ENCODE data around the gene ME3. TPM values are rescaled to one million over a fixed set of nuclear protein-coding genes. Genes with fewer than 3 reads are reported as not detected.

Gene ME3
- total RNA-seq, 4 donors from 2014 or later: 28.2 to 60.7 (median 46.0) TPM

GRCh38 chr11:86702220-86702983 lies 30.0 kb upstream of the ME3 start:
- TF ChIP-seq CTCF (IDR thresholded peaks at IDR 0.05; ENCODE audit: low read depth): no peak

GRCh38 chr11:86699040-86699791 lies 26.8 kb upstream of the ME3 start:
- no peak for TF ChIP-seq CTCF (IDR thresholded peaks at IDR 0.05; ENCODE audit: low read depth)

GRCh38 chr11:86698639-86699038 lies 26.2 kb upstream of the ME3 start:
- no peak for TF ChIP-seq CTCF (IDR thresholded peaks at IDR 0.05; ENCODE audit: low read depth)

GRCh38 chr11:86696451-86696850 lies 24.0 kb upstream of the ME3 start:
- TF ChIP-seq CTCF (IDR thresholded peaks at IDR 0.05; ENCODE audit: low read depth): no peak

- no peak for TF ChIP-seq CTCF (IDR thresholded peaks at IDR 0.05; ENCODE audit: low read depth)
Measured at GRCh38 chr11:86696004-86696403, 23.6 kb upstream of the ME3 start.

GRCh38 chr11:86695373-86695772 lies 23.0 kb upstream of the ME3 start:
- TF ChIP-seq CTCF (IDR thresholded peaks at IDR 0.05; ENCODE audit: low read depth): no peak

GRCh38 chr11:86693518-86693917 lies 21.1 kb upstream of the ME3 start:
- no peak for TF ChIP-seq CTCF (IDR thresholded peaks at IDR 0.05; ENCODE audit: low read depth)
